Activated CD8-positive, alpha-beta T cell treated with anti-CD3 and anti-CD28 coated beads for 36 hours (primary cell): ENCODE results near the gene MAPKAP1. TPM values are rescaled to one million over a fixed set of nuclear protein-coding genes. Genes with fewer than 3 reads are reported as not detected.

Source experiments
- ATAC-seq: fragments of 200-7000 bp; cut with Tn5 transposase; one replicate; pipeline ENCODE4 v1.10.0; 2021; ENCODE audit warnings: mild to moderate bottlenecking, moderate library complexity
- CTCF ChIA-PET: fragments of 350-600 bp; sonication (Branson Sonifier 250); formaldehyde crosslinking; loops from one replicate; lab custom pipeline; 2021; ENCODE audit warnings: antibody characterized with exemption; lab: Charles Lee
- POLR2A ChIA-PET: fragments of 350-600 bp; sonication (Branson Sonifier 250); formaldehyde crosslinking; loops from one replicate; lab custom pipeline; 2021; ENCODE audit warnings: antibody characterized with exemption; lab: Charles Lee
- DNase-seq: peaks from one replicate; pipeline ENCODE4 v3.0.0-alpha.2; 2020
- H3K27ac Mint-ChIP-seq: one replicate; pipeline ENCODE4 v1.8.0; 2021; ENCODE audit warnings: mild to moderate bottlenecking, mixed read lengths
- H3K27me3 Mint-ChIP-seq: one replicate; pipeline ENCODE4 v1.8.0; 2021; ENCODE audit warnings: mixed read lengths
- H3K36me3 Mint-ChIP-seq: one replicate; pipeline ENCODE4 v1.8.0; 2021; ENCODE audit warnings: low read depth, mixed read lengths
- H3K4me1 Mint-ChIP-seq: one replicate; pipeline ENCODE4 v1.8.0; 2021; ENCODE audit warnings: low read depth, mixed read lengths
- H3K4me3 Mint-ChIP-seq: one replicate; pipeline ENCODE4 v1.8.0; 2021; ENCODE audit warnings: mild to moderate bottlenecking, moderate library complexity, mixed read lengths
- H3K9me3 Mint-ChIP-seq: one replicate; pipeline ENCODE4 v1.8.0; 2021; ENCODE audit warnings: mixed read lengths
- intact Hi-C: fragments of 100-400 bp; cut with micrococcal nuclease; formaldehyde crosslinking; loops from one replicate; pipeline ENCODE4 v1.10.0; 2022
- total RNA-seq, 2 experiments: library from RNA; stranded (reverse); gene quantifications; one replicate each; pipeline ENCODE4 v1.2.3, GENCODE V29; 2021
- TF ChIP-seq, protein P1 (sequence below): fragments of 200-600 bp; IDR thresholded peaks from one replicate; pipeline ENCODE4 v1.8.0; 2022; ENCODE audit warnings: antibody characterized with exemption, mild to moderate bottlenecking

MAPKAP1 gene
- total RNA-seq, 2 experiments from 2014 or later = 58.8 to 62.4 TPM

DNA sequence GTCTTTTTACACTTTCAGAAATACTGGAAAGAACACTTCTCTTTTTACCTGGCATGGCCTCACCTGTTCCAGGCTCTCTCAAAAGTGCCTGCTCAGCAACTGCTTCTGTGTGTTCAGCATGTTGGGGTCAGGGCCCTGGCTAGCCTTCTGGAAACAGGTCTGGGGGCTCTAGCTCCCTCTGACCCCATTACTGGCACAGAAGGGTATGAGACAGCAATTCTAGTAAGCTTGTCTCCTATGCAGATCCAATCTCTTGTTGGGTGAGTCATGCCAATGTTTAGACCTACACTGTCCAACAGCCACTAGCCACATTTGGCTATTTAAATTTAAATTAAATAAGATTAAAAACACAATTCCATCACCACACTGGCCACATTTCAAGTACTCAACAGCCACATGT lies 80.8 kb downstream of the MAPKAP1 start:
- H3K27me3 Mint-ChIP-seq = no peaks in the 10 kb centered on the region
- CTCF ChIA-PET = interaction anchor here (1.0 kb wide), 2 partner anchors 44 to 64 kb away, joined by 3 read pairs; no protein-coding TSS in a partner anchor
- TF ChIP-seq, protein P1, sequence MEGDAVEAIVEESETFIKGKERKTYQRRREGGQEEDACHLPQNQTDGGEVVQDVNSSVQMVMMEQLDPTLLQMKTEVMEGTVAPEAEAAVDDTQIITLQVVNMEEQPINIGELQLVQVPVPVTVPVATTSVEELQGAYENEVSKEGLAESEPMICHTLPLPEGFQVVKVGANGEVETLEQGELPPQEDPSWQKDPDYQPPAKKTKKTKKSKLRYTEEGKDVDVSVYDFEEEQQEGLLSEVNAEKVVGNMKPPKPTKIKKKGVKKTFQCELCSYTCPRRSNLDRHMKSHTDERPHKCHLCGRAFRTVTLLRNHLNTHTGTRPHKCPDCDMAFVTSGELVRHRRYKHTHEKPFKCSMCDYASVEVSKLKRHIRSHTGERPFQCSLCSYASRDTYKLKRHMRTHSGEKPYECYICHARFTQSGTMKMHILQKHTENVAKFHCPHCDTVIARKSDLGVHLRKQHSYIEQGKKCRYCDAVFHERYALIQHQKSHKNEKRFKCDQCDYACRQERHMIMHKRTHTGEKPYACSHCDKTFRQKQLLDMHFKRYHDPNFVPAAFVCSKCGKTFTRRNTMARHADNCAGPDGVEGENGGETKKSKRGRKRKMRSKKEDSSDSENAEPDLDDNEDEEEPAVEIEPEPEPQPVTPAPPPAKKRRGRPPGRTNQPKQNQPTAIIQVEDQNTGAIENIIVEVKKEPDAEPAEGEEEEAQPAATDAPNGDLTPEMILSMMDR = no peak
- H3K27ac Mint-ChIP-seq = no peak overlapping the region
- intact Hi-C loops = no loop called here
- DNase-seq (no peak), ATAC-seq (no peak)
- H3K9me3 Mint-ChIP-seq = no peaks in the 10 kb centered on the region
- H3K36me3 Mint-ChIP-seq = peaks cover 14% of the 10 kb centered on the region
- POLR2A ChIA-PET = no interaction called here
- no peak overlapping the region for H3K4me3 Mint-ChIP-seq
- H3K4me1 Mint-ChIP-seq = peaks cover 44% of the 10 kb centered on the region

DNA sequence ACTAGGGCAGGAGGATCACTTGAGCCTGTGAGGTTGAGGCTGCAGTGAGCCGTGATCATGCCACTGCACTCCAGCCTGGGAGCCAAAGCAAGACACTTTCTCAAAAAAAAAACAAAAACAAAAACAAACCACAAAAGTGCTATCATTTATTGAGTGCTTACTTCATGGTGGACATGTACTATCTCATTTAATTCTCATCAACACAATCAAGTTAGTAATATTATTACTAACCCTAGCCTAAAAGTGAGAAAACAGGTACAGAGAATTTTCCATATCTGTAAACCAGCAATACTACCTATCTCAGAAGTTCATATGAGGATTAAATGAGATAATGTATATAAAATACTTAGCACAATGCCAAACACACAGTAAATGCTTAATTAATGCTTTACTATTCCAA lies 85.8 kb downstream of the MAPKAP1 start:
- Mint-ChIP-seq H3K4me1 (peaks cover 17% of the 10 kb centered on the region), H3K9me3 (no peaks in the 10 kb centered on the region), H3K27me3 (no peaks in the 10 kb centered on the region), H3K4me3 (no peak overlapping the region), H3K27ac (no peak overlapping the region), H3K36me3 (peaks cover 8% of the 10 kb centered on the region)
- POLR2A ChIA-PET = no interaction called here
- CTCF ChIA-PET = interaction anchor here (1.2 kb wide), 1 partner anchor 62 kb away, joined by 5 read pairs; no protein-coding TSS in a partner anchor
- intact Hi-C loops = no loop called here
- DNase-seq (no peak), ATAC-seq (no peak)
- TF ChIP-seq, protein P1 = no peak

DNA sequence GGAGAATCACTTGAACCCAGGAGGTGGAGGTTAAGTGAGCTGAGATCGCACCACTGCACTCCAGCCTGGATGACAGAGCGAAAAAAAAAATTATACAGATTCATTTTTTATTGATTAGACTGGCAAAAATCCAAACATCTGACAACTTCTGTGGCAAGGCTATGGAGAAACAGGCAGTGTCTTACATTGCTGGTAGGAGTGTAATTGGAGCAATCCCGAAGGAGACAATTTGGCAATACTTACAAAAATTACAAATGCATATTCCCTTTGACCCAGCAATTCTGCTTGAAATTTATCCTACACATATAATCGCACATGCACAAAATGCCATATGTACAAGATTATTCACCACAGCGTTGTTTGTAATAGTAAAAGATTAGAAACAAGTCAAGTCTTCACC lies 86.8 kb downstream of the MAPKAP1 start:
- no peak overlapping the region for H3K4me3 Mint-ChIP-seq
- H3K27me3 Mint-ChIP-seq = no peaks in the 10 kb centered on the region
- intact Hi-C loops = no loop called here
- ATAC-seq (no peak), DNase-seq (no peak)
- H3K9me3 Mint-ChIP-seq = no peaks in the 10 kb centered on the region
- peaks cover 7% of the 10 kb centered on the region for H3K36me3 Mint-ChIP-seq
- ChIA-PET CTCF (interaction anchor here (1.2 to 1.5 kb wide), 2 partner anchors 61 to 62 kb away, joined by 4 to 5 read pairs; no protein-coding TSS in a partner anchor), POLR2A (interaction anchor here (1.1 kb wide), 1 partner anchor 13 kb away, joined by 3 read pairs; no protein-coding TSS in a partner anchor)
- peaks cover 14% of the 10 kb centered on the region for H3K4me1 Mint-ChIP-seq
- H3K27ac Mint-ChIP-seq = no peak overlapping the region
- TF ChIP-seq, protein P1 = no peak

DNA sequence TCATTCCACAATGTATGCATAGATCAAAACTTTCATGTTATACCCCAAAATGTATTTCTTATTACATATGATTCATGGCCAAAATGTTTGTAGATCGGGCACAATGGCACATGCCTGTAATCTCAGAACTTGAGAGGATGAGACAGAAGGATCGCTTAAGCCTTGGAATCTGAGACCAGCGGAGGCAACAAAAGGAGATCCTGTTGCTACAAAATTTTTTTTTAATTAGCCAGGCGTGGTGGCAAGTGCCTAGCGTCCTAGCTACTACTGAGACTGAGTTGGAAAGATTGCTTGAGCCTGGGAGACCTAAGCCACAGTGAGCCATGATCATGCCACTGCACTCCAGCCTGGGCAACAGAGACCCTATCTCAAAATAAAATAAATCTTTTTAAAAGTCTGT lies 89.9 kb downstream of the MAPKAP1 start:
- intact Hi-C loops = no loop called here
- Mint-ChIP-seq H3K4me3 (no peak overlapping the region), H3K9me3 (no peaks in the 10 kb centered on the region), H3K27me3 (no peaks in the 10 kb centered on the region), H3K4me1 (peaks cover 18% of the 10 kb centered on the region), H3K27ac (no peak overlapping the region), H3K36me3 (peaks cover 7% of the 10 kb centered on the region)
- TF ChIP-seq, protein P1 = no peak
- DNase-seq (no peak), ATAC-seq (no peak)
- ChIA-PET POLR2A (no interaction called here), CTCF (interaction anchor here (1.0 to 1.7 kb wide), 2 partner anchors 12 to 16 kb away, joined by 3 to 4 read pairs; no protein-coding TSS in a partner anchor)

DNA sequence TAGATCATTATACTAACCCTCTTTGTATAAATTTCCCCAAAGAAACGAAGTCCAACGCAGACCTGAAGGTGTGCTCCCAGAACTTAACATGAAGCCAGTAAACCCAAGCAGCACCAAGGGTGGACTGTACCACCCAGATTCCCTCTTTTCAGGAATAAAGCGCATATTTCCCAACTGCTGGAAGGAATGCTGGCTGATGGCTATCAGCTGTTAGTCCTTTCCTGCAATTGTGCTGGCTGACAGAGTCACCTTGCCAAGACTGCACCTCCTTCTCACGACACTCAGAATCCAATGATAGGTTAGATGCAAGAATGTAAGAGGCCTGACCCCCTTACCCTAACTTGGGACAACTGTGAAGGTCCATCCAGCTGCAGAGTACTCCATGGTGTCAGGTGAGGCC lies 93.9 kb downstream of the MAPKAP1 start:
- DNase-seq (no peak), ATAC-seq (no peak)
- ChIA-PET POLR2A (no interaction called here), CTCF (no interaction called here)
- peaks cover 45% of the 10 kb centered on the region for H3K4me1 Mint-ChIP-seq
- H3K27me3 Mint-ChIP-seq = no peaks in the 10 kb centered on the region
- TF ChIP-seq, protein P1 = no peak
- peaks cover 8% of the 10 kb centered on the region for H3K36me3 Mint-ChIP-seq
- no peak overlapping the region for H3K4me3 Mint-ChIP-seq
- no peaks in the 10 kb centered on the region for H3K9me3 Mint-ChIP-seq
- no peak overlapping the region for H3K27ac Mint-ChIP-seq
- intact Hi-C loops = no loop called here
